ENCODE measurements around the gene AGPAT2.

AGPAT2 gene

GRCh38 chr9:136687721-136688223 is 515 bp upstream of the AGPAT2 start:
- DNase-seq (ENCODE audit: low spot score): no peak

GRCh38 chr9:136686534-136686793 is 793 bp downstream of the AGPAT2 start:
- DNase-seq (ENCODE audit: low spot score): no peak

- DNase-seq (ENCODE audit: low spot score): peak; percentile 54
These were observed 1.3 kb downstream of the AGPAT2 start for GRCh38 chr9:136685790-136686533.

- DNase-seq (ENCODE audit: low spot score): no peak
These were observed 2.0 kb downstream of the AGPAT2 start for GRCh38 chr9:136685216-136685615.

- DNase-seq (ENCODE audit: low spot score): no peak
These were observed 2.5 kb downstream of the AGPAT2 start for GRCh38 chr9:136684799-136685198.

GRCh38 chr9:136684339-136684738 is 2.9 kb downstream of the AGPAT2 start:
- DNase-seq (ENCODE audit: low spot score): no peak

GRCh38 chr9:136683755-136684154 is 3.5 kb downstream of the AGPAT2 start:
- no peak for DNase-seq (ENCODE audit: low spot score)

- DNase-seq (ENCODE audit: low spot score): no peak
These were observed 4.0 kb downstream of the AGPAT2 start for GRCh38 chr9:136683173-136683745.

- DNase-seq (ENCODE audit: low spot score): no peak
These were observed 4.5 kb downstream of the AGPAT2 start for GRCh38 chr9:136682710-136683109.

GRCh38 chr9:136681945-136682699 is 5.1 kb downstream of the AGPAT2 start:
- DNase-seq (ENCODE audit: low spot score): no peak

GRCh38 chr9:136681029-136681428 is 6.2 kb downstream of the AGPAT2 start:
- DNase-seq (ENCODE audit: low spot score): no peak

- no peak for DNase-seq (ENCODE audit: low spot score)
These were observed 7.8 kb downstream of the AGPAT2 start for GRCh38 chr9:136679431-136679941.

GRCh38 chr9:136678624-136679023 is 8.6 kb downstream of the AGPAT2 start:
- no peak for DNase-seq (ENCODE audit: low spot score)

GRCh38 chr9:136678034-136678433 is 9.2 kb downstream of the AGPAT2 start:
- no peak for DNase-seq (ENCODE audit: low spot score)

GRCh38 chr9:136676920-136677686 is 10.2 kb downstream of the AGPAT2 start:
- DNase-seq (ENCODE audit: low spot score): no peak

- no peak for DNase-seq (ENCODE audit: low spot score)
These were observed 10.9 kb downstream of the AGPAT2 start for GRCh38 chr9:136676297-136676794.

GRCh38 chr9:136675477-136676296 is 11.6 kb downstream of the AGPAT2 start:
- DNase-seq (ENCODE audit: low spot score): no peak

GRCh38 chr9:136674786-136675349 is 12.4 kb downstream of the AGPAT2 start:
- DNase-seq (ENCODE audit: low spot score): no peak

- no peak for DNase-seq (ENCODE audit: low spot score)
These were observed 13.1 kb downstream of the AGPAT2 start for GRCh38 chr9:136673975-136674785.

Measured in AG08395 (cell line).